IMR-90 (cell line): ENCODE data around the gene RAB8A. TPM values are rescaled to one million over a fixed set of nuclear protein-coding genes. Genes with fewer than 3 reads are reported as not detected.

Experiments used
- ATAC-seq: fragments of 200-7000 bp; cut with Tn5 transposase; 2 replicates; pipeline ENCODE4 v1.9.1; 2020; ENCODE audit warnings: low read depth, mild to moderate bottlenecking, moderate library complexity
- BruUV-seq: library from RNA; stranded (reverse); fragments of 400-500 nt; replicated peaks from 2 replicates; lab custom pipeline; 2021; lab: Mats Ljungman, UMichigan
- CTCF ChIA-PET: fragments of 300-600 bp; formaldehyde crosslinking; extraction: SDS; loops from one replicate; lab custom pipeline; 2021; ENCODE audit warnings: antibody characterized with exemption; lab: Yijun Ruan, JAX
- POLR2A ChIA-PET: fragments of 300-600 bp; sonication (Branson Sonifier 250); formaldehyde crosslinking; loops from one replicate; lab custom pipeline; 2022; ENCODE audit warnings: antibody characterized with exemption; ENCODE audit not compliant: unreplicated experiment; lab: Charles Lee
- DNase-seq: peaks from one replicate; pipeline ENCODE4 v3.0.0; 2013
- H2AFZ ChIP-seq: replicated peaks from 2 replicates; pipeline ENCODE3; 2013; ENCODE audit warnings: low read length, mild to moderate bottlenecking; ENCODE audit not compliant: poor library complexity
- H2AK5ac ChIP-seq: 2 replicates; pipeline ENCODE4 v1.6.1; 2013; ENCODE audit warnings: low read depth, low read length, inconsistent platforms
- H2AK9ac ChIP-seq: replicated peaks from 2 replicates; pipeline ENCODE3; 2013; ENCODE audit warnings: mild to moderate bottlenecking, low read depth, low read length, moderate library complexity; ENCODE audit not compliant: poor library complexity
- H2BK120ac ChIP-seq: 2 replicates; pipeline ENCODE4 v1.6.1; 2013; ENCODE audit warnings: low read depth, low read length, inconsistent platforms
- H2BK15ac ChIP-seq: 3 replicates; pipeline ENCODE4 v1.6.1; 2013; ENCODE audit warnings: low read depth, low read length, inconsistent platforms
- H2BK20ac ChIP-seq: 2 replicates; pipeline ENCODE4 v1.6.1; 2013; ENCODE audit warnings: low read depth, mild to moderate bottlenecking, inconsistent platforms, low read length, moderate library complexity
- H2BK5ac ChIP-seq: 2 replicates; pipeline ENCODE4 v1.6.1; 2013; ENCODE audit warnings: mild to moderate bottlenecking, low read depth, low read length, inconsistent platforms; ENCODE audit not compliant: poor library complexity, severe bottlenecking
- H3K14ac ChIP-seq: replicated peaks from 2 replicates; pipeline ENCODE4 v1.6.1; 2013; ENCODE audit warnings: low read depth, low read length, inconsistent platforms
- H3K18ac ChIP-seq: 2 replicates; pipeline ENCODE4 v1.6.1; 2013; ENCODE audit warnings: low read depth, low read length, control low read depth
- H3K23ac ChIP-seq: 2 replicates; pipeline ENCODE4 v1.6.1; 2013; ENCODE audit warnings: low read depth, low read length, inconsistent platforms
- H3K27ac ChIP-seq: 2 replicates; pipeline ENCODE4 v1.5.1; 2013; ENCODE audit warnings: mild to moderate bottlenecking, control low read depth, low read length; ENCODE audit not compliant: insufficient read depth
- H3K27me3 ChIP-seq: 2 replicates; pipeline ENCODE4 v1.6.1; 2013; ENCODE audit warnings: low read length; ENCODE audit not compliant: control insufficient read depth, insufficient read depth
- H3K36me3 ChIP-seq: 2 replicates; pipeline ENCODE4 v1.6.1; 2013; ENCODE audit warnings: low read length, mixed read lengths; ENCODE audit not compliant: control insufficient read depth, insufficient read depth
- H3K4ac ChIP-seq: 2 replicates; pipeline ENCODE4 v1.6.1; 2013; ENCODE audit warnings: low read depth, low read length, inconsistent platforms
- H3K4me1 ChIP-seq: 2 replicates; pipeline ENCODE4 v1.6.1; 2013; ENCODE audit warnings: low read length, mixed read lengths; ENCODE audit not compliant: control insufficient read depth, insufficient read depth
- H3K4me2 ChIP-seq: 2 replicates; pipeline ENCODE4 v1.6.1; 2013; ENCODE audit warnings: low read depth, mild to moderate bottlenecking, control low read depth, low read length, moderate library complexity
- H3K4me3 ChIP-seq: 2 replicates; pipeline ENCODE4 v1.5.1; 2013; ENCODE audit warnings: low read depth, mild to moderate bottlenecking, control low read depth, low read length, moderate library complexity; ENCODE audit not compliant: insufficient read depth
- H3K56ac ChIP-seq: 2 replicates; pipeline ENCODE4 v1.6.1; 2013; ENCODE audit warnings: low read length, inconsistent platforms; ENCODE audit not compliant: insufficient read depth; ENCODE audit errors: extremely low read depth
- H3K79me1 ChIP-seq, 2 experiments: 2 replicates each; pipeline ENCODE4 v1.6.1; 2013; ENCODE audit warnings: low read length in 2 of 2, inconsistent platforms in 1 of 2, low read depth in 1 of 2
- H3K9ac ChIP-seq: 2 replicates; pipeline ENCODE4 v1.6.1; 2013; ENCODE audit warnings: low read depth, low read length, control low read depth
- H3K9me1 ChIP-seq: 2 replicates; pipeline ENCODE4 v1.6.1; 2013; ENCODE audit warnings: low read length, inconsistent platforms; ENCODE audit not compliant: insufficient read depth
- H3K9me3 ChIP-seq: 2 replicates; pipeline ENCODE4 v1.6.1; 2013; ENCODE audit warnings: low read length; ENCODE audit not compliant: control insufficient read depth, insufficient read depth
- H4K20me1 ChIP-seq: 2 replicates; pipeline ENCODE4 v1.6.1; 2013; ENCODE audit warnings: low read length, inconsistent platforms; ENCODE audit not compliant: insufficient read depth
- H4K5ac ChIP-seq: 2 replicates; pipeline ENCODE4 v1.6.1; 2013; ENCODE audit warnings: mild to moderate bottlenecking, low read depth, low read length, control low read depth
- H4K8ac ChIP-seq, 2 experiments: 2 replicates each; pipeline ENCODE4 v1.6.1; 2013; ENCODE audit warnings: low read depth in 2 of 2, low read length in 2 of 2, control low read depth in 1 of 2, inconsistent platforms in 1 of 2
- H4K91ac ChIP-seq: 2 replicates; pipeline ENCODE4 v1.6.1; 2013; ENCODE audit warnings: low read depth, low read length, inconsistent platforms; ENCODE audit not compliant: insufficient read depth
- FOS ChIP-seq: fragments of 150-350 bp; IDR thresholded peaks from 2 replicates; pipeline ENCODE4 v1.6.1; 2016; ENCODE audit warnings: low read depth, low read length
- RAD21 ChIP-seq: IDR thresholded peaks from 2 replicates; pipeline ENCODE4 v1.6.1; 2012; ENCODE audit warnings: low read length, improper control_type of control experiment
- SMC3 ChIP-seq: fragments of 150-350 bp; IDR thresholded peaks from 2 replicates; pipeline ENCODE4 v1.6.1; 2016; ENCODE audit warnings: low read depth, mild to moderate bottlenecking, antibody characterized with exemption, low read length, moderate library complexity
- WGBS, 2 experiments: methylation state at CpG; one replicate each; pipeline versions ENCODE4 v1.1.5 to v1.1.7; 2013; ENCODE audit warnings: missing lambda C conversion rate in 2 of 2; ENCODE audit not compliant: insufficient read length in 1 of 2; ENCODE audit errors: extremely low coverage in 2 of 2; 5-methylcytosine and 5-hydroxymethylcytosine counted together
- dilution Hi-C: fragments of 300-500 bp; cut with HindIII; formaldehyde crosslinking; loops from one replicate; pipeline ENCODE4 v1.14.3; 2018; ENCODE audit warnings: low sequenced_read_pairs; ENCODE audit not compliant: unreplicated experiment
- in situ Hi-C: fragments of 300-500 bp; cut with MboI; formaldehyde crosslinking; loops from 3 replicates; pipeline ENCODE4 v1.14.3; 2019; ENCODE audit warnings: low sequenced_read_pairs, inconsistent platforms, mixed read lengths
- intact Hi-C: fragments of 100-400 bp; cut with micrococcal nuclease; formaldehyde crosslinking; loops from 2 replicates; pipeline ENCODE4 v1.10.0; 2022
- polyA plus RNA-seq, 3 experiments: library from polyadenylated mRNA; depleted of rRNA; stranded (reverse); fragments of >200 nt; gene quantifications; 2 replicates each; pipeline ENCODE4 v1.2.3, GENCODE V29; 2012; ENCODE audit warnings: low replicate concordance in 1 of 3
- total RNA-seq: library from RNA; depleted of rRNA; stranded (reverse); fragments of >200 nt; gene quantifications from 2 replicates; pipeline ENCODE4 v1.2.3, GENCODE V29; 2012
- TF ChIP-seq, protein P1 (sequence below): fragments of 150-350 bp; IDR thresholded peaks from 2 replicates; pipeline ENCODE4 v1.6.1; 2016; ENCODE audit warnings: low read depth, mild to moderate bottlenecking, low read length, moderate library complexity, borderline replicate concordance

The RAB8A gene
- total and polyA plus RNA-seq, 2 of the 4 experiments (the other 2 are of a cell fraction): 64.5 to 135 TPM

DNA sequence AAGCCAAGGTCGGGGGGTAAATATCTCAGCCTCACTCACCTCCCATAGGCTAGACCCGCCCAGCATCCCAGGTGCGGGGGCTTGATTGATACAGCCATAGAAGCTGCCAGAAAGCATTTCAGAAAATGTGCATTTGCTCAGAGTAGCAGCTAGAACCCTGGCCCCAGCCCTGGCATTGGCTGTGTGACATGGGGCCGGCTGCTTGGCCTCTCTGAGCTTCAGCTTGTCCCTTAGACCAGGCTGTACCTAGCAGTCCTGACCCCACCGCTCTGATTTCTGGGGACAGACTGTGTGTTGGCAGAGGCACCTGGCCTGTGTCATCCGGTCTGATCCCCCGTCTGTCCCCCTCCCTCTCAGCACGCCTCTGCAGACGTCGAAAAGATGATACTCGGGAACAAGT, 15.4 kb downstream of the RAB8A start:
- TF ChIP-seq FOS (no peak), SMC3 (no peak), RAD21 (no peak)
- TF ChIP-seq, protein P1, sequence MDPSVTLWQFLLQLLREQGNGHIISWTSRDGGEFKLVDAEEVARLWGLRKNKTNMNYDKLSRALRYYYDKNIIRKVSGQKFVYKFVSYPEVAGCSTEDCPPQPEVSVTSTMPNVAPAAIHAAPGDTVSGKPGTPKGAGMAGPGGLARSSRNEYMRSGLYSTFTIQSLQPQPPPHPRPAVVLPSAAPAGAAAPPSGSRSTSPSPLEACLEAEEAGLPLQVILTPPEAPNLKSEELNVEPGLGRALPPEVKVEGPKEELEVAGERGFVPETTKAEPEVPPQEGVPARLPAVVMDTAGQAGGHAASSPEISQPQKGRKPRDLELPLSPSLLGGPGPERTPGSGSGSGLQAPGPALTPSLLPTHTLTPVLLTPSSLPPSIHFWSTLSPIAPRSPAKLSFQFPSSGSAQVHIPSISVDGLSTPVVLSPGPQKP: no peak
- Histone ChIP-seq H4K91ac (no peak overlapping the region), H2AFZ (no peak overlapping the region), H3K79me1 (peaks cover 5 to 22% of the 10 kb centered on the region in 2 experiments), H3K27me3 (no peaks in the 10 kb centered on the region), H2AK5ac (no peak overlapping the region), H2BK20ac (no peak overlapping the region), H3K18ac (no peak overlapping the region), H4K20me1 (peaks cover 5% of the 10 kb centered on the region), H2BK15ac (no peak overlapping the region), H4K8ac (no peak overlapping the region), H3K27ac (no peak overlapping the region), H4K5ac (no peak overlapping the region), H3K56ac (no peak overlapping the region), H3K4ac (no peak overlapping the region), H3K4me1 (no peaks in the 10 kb centered on the region), H3K9me1 (no peaks in the 10 kb centered on the region), H3K14ac (no peak overlapping the region), H2BK5ac (no peak overlapping the region), H3K4me2 (no peak overlapping the region), H3K36me3 (peaks cover 80% of the 10 kb centered on the region), H3K9ac (no peak overlapping the region), H2BK120ac (no peak overlapping the region), H2AK9ac (peak overlapping the region; percentile 28), H3K9me3 (no peaks in the 10 kb centered on the region), H3K4me3 (no peak overlapping the region), H3K23ac (no peak overlapping the region)
- DNase-seq (no peak), ATAC-seq (no peak)
- intact Hi-C loops (no loop called here), in situ Hi-C loops (no loop called here), dilution Hi-C loops (no loop called here)
- BruUV-seq: no TSS peak
- CTCF ChIA-PET: no interaction called here
- POLR2A ChIA-PET: no interaction called here
- WGBS, 2 experiments: 93% methylated on average over 2 of the region's 11 CpGs; no CpG with 5 or more reads in 1 of the 2 experiments
